HG02759 (cell line): Measurements from ENCODE around the gene ACOX3.

Source experiments
- ATAC-seq: cut with Tn5 transposase; IDR thresholded peaks from one replicate; pipeline ENCODE4 v1.9.1; 2021; ENCODE audit warnings: mild to moderate bottlenecking, moderate library complexity; ENCODE audit not compliant: unreplicated experiment

ACOX3 gene

DNA sequence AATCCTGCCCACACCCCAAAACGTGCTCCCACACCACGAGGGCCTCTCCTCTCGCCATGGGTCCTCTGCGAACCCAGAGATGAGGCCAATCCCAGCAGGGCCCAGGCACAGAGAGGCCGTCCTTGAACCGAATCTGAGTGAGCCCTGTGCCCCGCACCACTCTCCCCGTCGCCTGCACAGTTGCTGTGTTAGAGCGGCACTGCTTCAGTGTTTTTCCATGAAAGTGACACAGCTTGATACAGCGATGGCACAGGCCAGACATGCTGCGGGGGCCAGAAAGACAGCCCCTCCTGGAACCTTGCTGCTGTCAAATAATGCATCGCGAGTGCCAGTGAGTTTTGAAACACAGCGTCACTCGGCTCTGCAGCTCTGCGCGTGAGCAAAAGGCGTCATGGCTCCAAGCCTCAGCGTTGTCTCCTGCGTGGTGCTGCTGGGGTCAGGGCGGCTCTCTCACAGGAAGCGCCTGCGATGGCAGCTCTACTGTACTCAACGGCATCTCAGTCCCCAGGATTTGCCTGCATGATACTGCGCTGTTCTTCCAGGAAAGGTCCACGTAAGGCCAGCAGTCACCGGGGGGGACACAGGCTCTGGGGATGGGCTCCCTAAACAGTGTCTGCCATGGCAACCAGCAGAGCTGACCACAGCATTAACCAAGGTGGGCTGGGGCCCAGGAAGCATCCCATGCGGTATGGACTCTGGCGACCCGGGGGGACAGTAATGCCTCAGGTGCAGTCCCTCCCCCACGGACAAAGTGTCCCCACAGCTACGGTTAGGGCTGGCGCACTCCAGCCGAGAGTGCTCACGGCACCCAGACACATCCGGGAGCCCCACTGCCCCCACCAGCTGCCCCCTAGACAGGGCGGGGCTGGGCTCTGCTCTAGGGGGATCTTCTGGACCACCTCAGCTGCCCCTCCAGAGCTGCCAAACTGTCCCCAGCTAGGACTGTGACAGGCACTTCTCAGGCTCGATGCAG is 63.1 kb downstream of the ACOX3 start:
- ATAC-seq = no peak

GRCh38 chr4:8376361-8377102 is 64.0 kb downstream of the ACOX3 start:
- no peak for ATAC-seq

DNA sequence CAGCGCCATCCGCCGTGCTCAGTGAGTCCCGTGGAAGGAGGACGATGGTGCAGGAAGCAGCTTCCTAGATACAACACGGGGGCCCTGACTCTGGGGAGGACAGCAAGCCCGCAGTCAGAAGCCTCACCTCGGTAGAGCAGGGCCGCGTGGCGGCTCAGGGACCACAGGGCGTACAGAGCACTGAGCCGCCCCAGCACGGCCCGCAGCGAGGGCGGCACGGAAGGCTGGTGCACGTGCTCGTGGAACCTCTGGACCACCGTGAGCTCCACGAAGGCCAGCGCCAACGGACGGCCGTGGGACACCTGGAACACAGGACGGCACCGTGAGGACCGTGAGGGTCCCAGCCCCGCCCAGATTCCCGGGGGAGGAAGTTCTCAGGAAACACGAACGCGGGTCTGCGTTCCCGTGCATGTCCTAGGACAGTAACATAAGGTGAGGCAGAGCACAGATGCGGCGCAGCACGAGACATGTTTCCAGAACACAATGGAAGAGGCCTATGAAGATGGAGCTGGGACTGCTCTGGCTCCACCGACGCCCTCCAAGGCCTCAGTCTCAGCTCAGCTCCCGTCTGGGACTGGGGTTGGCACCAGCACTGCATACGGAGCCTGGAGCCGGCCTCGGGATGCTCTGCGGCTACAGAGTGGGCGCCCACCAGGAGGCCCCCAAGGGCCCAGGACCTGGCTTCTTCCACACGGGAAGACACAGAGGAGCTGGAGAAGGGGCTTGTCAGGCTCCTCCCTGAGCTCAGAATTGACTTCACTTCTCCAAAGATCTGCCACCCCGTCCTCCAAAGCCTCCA is 65.5 kb downstream of the ACOX3 start:
- no peak for ATAC-seq

DNA sequence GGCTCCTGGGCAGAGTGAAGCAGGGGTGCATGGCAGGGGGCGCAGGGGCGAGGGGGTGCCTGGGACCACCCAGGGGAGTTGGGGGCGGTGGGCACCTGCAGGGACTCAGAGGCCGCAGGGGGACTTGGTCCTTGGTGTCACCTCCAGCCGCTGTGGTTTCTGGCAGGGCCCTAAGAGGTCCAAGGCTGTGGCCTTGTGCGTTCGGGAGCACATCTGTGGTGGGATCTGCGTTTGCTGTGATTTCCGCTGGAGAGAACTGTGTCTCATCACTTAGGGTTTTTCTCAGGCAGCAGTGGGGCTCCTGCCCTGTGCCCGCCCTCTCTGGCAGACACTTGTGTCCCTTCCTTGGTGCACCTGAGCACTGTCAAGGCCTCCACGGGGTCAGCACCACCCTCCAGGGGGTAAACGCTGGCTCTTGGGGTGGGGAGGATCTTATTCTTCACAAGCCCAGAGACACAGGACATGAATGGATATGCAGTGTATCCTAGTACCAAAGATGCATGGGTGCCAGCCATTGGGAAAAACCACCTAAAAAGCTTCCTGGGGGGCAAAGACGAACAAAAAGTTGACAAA is 66.5 kb downstream of the ACOX3 start:
- ATAC-seq = no peak

DNA sequence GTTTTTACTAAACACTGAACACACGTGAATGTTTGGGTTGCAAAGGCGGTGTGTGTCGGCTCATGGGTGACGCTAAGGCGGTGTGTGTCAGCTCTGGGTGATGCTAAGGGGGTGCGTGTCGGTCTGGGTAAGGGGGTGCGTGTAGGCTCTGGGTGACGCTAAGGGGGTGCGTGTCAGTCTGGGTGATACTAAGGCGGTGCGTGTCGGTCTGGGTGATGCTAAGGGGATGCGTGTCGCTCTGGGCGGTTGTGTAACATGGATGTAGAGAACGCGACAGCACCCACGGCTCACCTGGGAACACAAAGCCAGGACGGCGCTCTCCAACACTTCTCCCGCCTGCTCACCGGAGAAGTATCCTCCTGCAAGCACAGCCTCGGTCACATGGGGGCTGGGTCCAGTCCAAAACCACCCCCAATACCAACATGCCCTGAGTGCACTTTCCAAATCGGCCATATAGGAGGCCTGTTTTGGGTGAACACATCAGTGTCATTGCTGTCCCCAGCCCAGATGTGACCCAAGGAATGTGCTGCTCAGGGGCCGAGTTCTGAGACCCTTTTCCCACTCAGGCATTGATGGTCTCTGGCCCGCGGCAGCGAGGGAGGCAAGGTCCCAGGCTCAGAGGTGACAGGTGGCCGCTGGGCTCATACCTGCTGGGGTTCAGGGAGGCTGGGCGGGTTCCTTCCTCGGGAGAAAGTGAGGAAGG is 67.1 kb downstream of the ACOX3 start:
- no peak for ATAC-seq

- ATAC-seq = no peak
These were observed 68.0 kb downstream of the ACOX3 start for GRCh38 chr4:8372506-8372905.

DNA sequence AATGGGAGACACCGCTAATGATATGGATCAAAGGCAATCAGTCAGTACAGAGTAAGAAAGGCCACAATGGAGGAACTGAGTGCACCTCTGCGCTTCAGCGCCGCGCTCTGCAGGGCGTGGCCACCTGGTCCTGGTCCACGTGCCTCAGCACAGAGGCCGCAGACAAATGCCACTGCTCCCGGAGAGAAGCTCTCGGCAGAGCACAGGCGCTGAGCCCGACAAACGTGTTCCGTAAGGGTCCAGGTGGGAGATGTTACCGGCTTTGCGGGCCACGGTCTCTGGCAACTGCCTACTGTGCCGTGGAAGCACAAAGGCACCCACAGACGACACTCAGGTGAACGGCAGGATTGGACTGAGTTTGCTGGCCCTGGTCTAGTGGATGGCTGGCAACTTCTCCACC is 68.9 kb downstream of the ACOX3 start:
- no peak for ATAC-seq

DNA sequence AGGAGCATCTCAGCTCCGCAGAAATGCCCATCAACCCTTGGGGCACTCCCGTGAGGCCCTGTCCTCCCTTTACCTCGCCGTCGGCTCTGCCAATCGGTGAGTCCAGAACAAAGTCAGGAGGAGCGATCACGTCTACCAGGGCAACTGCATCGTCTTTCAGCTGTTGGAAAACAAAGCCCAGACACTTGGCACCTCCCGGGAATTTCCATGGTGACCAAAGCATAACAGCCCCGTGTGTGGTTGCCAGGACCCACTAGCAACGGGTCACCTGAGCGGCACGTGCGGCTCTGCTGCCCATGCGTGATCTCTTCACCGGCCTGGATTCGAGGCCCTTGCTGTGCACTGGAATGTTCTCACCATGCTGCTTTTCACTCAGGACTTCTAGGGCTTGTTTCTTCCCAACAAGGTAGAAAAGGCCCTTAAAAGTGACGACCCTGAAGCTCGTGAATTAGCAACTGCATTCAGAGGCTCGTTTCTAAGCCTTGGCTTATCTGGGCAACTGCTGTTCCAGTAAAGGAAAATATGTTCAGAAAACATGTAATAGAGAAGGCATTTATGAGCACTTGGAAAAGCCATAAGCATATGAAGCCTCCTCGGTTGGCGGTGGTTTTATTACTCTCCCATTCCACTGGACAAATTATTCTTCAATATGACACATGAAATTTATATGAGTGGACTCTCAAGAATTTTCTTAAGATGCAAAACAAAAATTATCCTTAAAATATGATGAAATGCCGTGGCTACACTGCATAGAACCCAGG is 69.5 kb downstream of the ACOX3 start:
- no peak for ATAC-seq

GRCh38 chr4:8370106-8370787 is 70.3 kb downstream of the ACOX3 start:
- no peak for ATAC-seq

DNA sequence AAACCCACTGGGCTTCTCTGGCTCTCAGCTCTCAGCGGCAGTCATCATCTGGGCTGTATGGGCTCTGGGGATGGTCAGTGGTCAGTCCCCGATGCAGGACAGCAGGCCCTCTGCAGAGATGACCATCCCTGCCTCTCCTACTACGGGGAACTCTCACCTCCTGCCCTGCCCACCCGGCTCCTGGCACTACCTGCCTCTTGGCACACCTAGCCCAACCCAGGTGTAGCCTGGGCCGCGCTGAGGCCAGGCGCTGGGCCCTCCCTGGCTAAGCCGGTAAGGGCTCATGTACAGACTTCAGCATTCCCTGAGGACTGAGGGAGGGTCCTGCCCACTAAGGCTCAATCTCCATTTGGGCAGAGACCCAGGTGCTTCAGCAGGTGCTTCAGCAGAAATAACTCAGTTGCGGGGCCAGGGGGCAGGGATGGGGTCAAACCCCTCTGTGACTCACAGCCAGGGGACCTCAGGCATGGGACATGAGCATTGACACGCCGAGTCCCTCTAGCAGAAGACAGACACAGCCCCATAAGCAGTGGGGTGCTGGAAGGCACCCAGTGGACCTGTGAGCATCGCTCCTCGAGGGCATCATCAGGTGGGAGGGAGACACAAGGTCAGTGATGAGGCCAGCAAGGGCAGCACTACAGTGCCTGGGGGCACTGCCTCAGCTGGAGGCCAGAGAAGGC is 71.0 kb downstream of the ACOX3 start:
- no peak for ATAC-seq

DNA sequence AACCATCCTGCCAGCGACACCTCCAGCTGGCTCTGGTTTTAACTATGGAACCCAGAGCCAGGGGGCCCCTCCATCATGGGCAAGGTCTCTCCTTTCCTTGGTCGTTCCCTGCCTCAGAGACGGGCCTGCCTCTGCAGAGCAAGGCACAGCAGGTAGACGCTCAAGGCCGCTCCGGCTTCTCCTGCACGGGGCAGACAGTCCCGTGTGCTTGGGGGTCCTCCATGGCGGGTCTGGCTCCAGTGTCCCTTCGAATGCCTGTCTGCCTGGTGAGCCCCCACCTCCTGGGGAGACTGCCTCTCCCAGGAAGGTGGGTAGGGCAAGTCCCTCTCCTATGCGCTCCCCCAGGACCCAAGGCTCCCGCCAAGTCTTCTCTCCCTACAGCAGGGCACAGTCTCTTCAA is 71.5 kb downstream of the ACOX3 start:
- ATAC-seq = no peak

GRCh38 chr4:8368061-8368481 is 72.5 kb downstream of the ACOX3 start:
- ATAC-seq = no peak

GRCh38 chr4:8366601-8367000 is 73.9 kb downstream of the ACOX3 start:
- ATAC-seq = no peak

DNA sequence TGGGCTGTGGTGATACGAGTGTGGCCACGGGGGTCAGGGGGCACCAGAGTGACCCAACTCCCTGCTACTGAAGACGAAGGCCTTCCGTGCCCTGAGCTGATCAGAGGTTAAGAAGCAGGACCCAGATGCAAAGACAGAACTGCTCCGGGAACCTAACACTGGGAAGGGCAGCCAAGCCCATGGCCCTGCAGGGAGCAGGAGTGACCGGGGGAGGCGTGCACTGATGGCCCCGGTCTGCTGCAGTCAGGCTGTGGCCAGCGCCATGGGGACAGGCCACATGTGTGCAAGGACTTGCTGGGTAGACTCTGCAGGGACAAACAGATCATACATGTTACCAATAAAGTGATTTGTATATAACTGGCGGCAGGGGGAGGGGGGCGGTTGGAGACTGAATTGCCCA is 74.6 kb downstream of the ACOX3 start:
- ATAC-seq = no peak

- no peak for ATAC-seq
These were observed 75.2 kb downstream of the ACOX3 start for GRCh38 chr4:8365353-8365752.

DNA sequence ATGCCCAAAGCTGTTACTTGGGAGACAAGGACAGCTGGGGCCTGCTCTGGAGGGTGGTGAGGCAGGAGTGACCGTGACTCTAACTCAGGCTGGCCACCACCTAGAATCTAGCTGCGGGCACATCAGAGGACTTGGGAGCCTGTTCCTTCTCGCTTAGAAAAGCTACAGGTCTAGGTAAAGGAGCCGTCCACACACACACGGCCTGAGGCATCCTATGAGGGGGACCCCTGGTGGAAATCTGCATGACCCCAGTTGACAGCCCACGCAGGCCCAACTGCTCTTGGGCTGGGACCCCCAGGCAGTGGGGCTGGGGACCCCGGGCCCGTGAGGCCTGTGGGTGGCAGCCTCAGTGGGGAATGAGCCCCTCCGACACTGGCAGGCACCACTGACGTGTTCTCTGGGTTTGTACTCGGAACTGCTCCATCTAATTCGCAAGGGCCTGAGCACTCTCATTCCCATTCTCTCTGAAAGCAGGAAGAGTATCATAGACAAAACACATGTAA is 75.6 kb downstream of the ACOX3 start:
- ATAC-seq = no peak

DNA sequence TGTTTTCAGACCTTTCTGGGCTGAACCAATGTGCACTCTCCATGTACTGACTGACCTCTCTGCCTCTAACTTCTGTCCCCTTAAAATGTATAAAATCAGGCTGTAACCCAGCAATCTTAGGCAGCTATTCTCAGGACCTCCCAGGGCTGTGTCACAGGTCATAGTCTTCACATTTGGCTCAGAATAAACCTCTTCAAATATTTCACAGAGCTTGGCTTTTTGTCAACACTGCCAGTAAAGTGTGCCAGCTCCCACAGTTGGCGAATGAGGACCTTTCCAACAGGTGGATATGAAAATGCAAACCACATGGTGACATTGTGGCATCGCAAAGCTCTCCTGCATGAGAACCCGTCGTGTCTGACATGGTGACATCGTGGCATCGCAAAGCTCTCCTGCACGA is 76.4 kb downstream of the ACOX3 start:
- no peak for ATAC-seq

DNA sequence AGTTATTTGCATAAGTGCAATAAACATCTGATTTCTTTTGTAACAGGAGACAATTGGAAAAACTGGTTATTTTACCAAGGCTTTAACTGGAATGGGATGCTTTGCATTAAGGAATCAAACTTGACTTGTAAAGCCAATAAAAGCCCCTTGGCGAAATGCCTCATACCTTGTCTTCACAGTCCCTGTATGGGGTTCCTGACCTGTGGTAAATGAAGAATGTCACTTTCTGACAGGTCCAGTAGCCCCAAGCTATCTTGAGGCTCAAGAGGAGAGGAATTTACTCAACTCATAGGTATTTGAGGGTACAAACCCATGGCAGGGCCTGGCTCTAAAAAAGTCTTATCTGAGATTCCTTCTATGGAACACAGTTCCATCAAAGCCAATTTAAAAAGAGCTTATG is 78.0 kb downstream of the ACOX3 start:
- no peak for ATAC-seq
